ENCODE measurements around the gene CFAP299. TPM values are rescaled to one million over a fixed set of nuclear protein-coding genes. Genes with fewer than 3 reads are reported as not detected.

CFAP299 gene
- total and polyA plus RNA-seq, 2 donors (not counting 1 experiment from before 2014, with no cell fraction given): not detected

DNA sequence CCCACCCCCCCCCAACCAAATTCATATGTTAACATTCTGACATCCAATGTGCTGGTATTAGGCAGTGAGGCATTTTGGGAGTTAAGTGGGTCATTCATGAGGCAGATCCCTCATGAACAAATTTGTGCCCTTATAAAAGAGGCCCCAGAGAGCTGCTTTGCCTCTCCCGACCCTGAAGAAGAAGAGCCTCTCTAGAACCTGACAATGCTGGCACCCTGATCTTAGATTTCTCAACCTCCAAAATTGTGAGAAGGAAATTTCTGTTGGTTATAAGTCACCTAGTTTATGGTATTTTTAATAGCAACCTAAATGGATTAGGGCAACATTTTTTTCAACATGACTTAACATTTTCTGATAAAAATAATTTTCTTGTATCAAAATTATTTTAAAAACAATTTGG is 296.3 kb downstream of the CFAP299 start:
- no peaks in the 10 kb centered on the region for H3K79me2 ChIP-seq (ENCODE audit: control insufficient read depth, insufficient read depth, low read length)
- Mint-ChIP-seq H3K4me1 (no peaks in the 10 kb centered on the region), H3K27me3 (no peaks in the 10 kb centered on the region), H3K27ac (no peak overlapping the region), H3K4me3 (no peak overlapping the region), H3K9me3 (ENCODE audit: insufficient read depth) (no peaks in the 10 kb centered on the region)
- intact Hi-C loops (cut with micrococcal nuclease): no loop called here
- ChIA-PET CTCF (no interaction called here), POLR2A (no interaction called here)
- no peaks in the 10 kb centered on the region for H4K20me1 ChIP-seq (ENCODE audit: control insufficient read depth, insufficient read depth, low read length, poor library complexity, severe bottlenecking)
- DNase-seq (no peak), ATAC-seq (ENCODE audit: low read depth) (no peak)
- TF ChIP-seq EZH2 (IDR thresholded peaks at IDR 0.05; ENCODE audit: borderline replicate concordance, insufficient read depth, low read depth, low read length, poor library complexity, severe bottlenecking): no peak
- TF ChIP-seq, protein P1, sequence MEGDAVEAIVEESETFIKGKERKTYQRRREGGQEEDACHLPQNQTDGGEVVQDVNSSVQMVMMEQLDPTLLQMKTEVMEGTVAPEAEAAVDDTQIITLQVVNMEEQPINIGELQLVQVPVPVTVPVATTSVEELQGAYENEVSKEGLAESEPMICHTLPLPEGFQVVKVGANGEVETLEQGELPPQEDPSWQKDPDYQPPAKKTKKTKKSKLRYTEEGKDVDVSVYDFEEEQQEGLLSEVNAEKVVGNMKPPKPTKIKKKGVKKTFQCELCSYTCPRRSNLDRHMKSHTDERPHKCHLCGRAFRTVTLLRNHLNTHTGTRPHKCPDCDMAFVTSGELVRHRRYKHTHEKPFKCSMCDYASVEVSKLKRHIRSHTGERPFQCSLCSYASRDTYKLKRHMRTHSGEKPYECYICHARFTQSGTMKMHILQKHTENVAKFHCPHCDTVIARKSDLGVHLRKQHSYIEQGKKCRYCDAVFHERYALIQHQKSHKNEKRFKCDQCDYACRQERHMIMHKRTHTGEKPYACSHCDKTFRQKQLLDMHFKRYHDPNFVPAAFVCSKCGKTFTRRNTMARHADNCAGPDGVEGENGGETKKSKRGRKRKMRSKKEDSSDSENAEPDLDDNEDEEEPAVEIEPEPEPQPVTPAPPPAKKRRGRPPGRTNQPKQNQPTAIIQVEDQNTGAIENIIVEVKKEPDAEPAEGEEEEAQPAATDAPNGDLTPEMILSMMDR (IDR thresholded peaks at IDR 0.05): no peak
- no peak overlapping the region for H3K4me2 ChIP-seq (replicated peaks; ENCODE audit: low read depth, low read length, poor library complexity, severe bottlenecking)
- H3K36me3 ChIP-seq (replicated peaks in 1 of 2; ENCODE audit: control extremely low read depth in 1 of 2, control insufficient read depth in 1 of 2, extremely low read depth in 1 of 2, insufficient read depth in 2 of 2, low read length in 1 of 2): no peaks in the 10 kb centered on the region
- H3K27me3 ChIP-seq (replicated peaks in 1 of 4; ENCODE audit: control extremely low read depth in 1 of 4, control insufficient read depth in 3 of 4, insufficient read depth in 4 of 4, low read length in 3 of 4): no peaks in the 10 kb centered on the region
- no peak overlapping the region for H3K27ac ChIP-seq (ENCODE audit: low read length in 2 of 2)
- no peak overlapping the region for H3K4me3 ChIP-seq (ENCODE audit: control extremely low read depth in 1 of 5, extremely low read depth in 1 of 5, insufficient read depth in 1 of 5, low read depth in 2 of 5, low read length in 4 of 5)
- no CpG with 5 or more reads among the region's 1 CpG for WGBS (ENCODE audit: insufficient coverage)
- H2AFZ ChIP-seq (ENCODE audit: insufficient read depth, low read depth, low read length, poor library complexity, severe bottlenecking): no peak overlapping the region
- no peak overlapping the region for H3K9ac ChIP-seq (ENCODE audit: low read length)
- no peaks in the 10 kb centered on the region for H3K4me1 ChIP-seq (ENCODE audit: control insufficient read depth in 2 of 2, insufficient read depth in 2 of 2, low read length in 2 of 2)
- no peaks in the 10 kb centered on the region for H3K9me3 ChIP-seq (ENCODE audit: control extremely low read depth in 1 of 3, control insufficient read depth in 2 of 3, insufficient read depth in 1 of 3, low read length in 2 of 3)

DNA sequence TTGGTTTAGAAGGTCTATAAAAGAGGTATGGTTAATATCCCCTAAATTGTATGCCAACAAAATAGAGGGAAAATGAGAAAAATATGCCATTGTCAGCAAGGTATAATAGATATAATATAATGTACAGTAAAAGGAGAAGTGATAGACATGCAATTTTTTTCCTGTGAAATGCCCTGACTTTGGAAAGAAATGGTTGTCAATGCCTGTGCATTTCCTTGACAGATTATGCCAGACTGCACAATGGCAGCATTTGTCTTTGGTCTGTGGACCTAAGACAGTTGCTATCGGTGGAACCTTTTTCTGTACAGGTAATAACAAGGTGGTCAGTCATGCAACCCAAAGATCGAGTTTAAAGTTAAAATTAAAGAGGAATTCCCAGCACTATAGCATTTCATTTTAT is 301.7 kb downstream of the CFAP299 start:
- intact Hi-C loops (cut with micrococcal nuclease): no loop called here
- no peaks in the 10 kb centered on the region for H3K27me3 ChIP-seq (replicated peaks in 1 of 4; ENCODE audit: control extremely low read depth in 1 of 4, control insufficient read depth in 3 of 4, insufficient read depth in 4 of 4, low read length in 3 of 4)
- H3K9me3 ChIP-seq (ENCODE audit: control extremely low read depth in 1 of 3, control insufficient read depth in 2 of 3, insufficient read depth in 1 of 3, low read length in 2 of 3): no peaks in the 10 kb centered on the region
- no peak overlapping the region for H3K27ac ChIP-seq (ENCODE audit: low read length in 2 of 2)
- no peaks in the 10 kb centered on the region for H4K20me1 ChIP-seq (ENCODE audit: control insufficient read depth, insufficient read depth, low read length, poor library complexity, severe bottlenecking)
- ChIA-PET CTCF (no interaction called here), POLR2A (no interaction called here)
- H2AFZ ChIP-seq (ENCODE audit: insufficient read depth, low read depth, low read length, poor library complexity, severe bottlenecking): no peak overlapping the region
- TF ChIP-seq, protein P1 (IDR thresholded peaks at IDR 0.05): no peak
- TF ChIP-seq EZH2 (IDR thresholded peaks at IDR 0.05; ENCODE audit: borderline replicate concordance, insufficient read depth, low read depth, low read length, poor library complexity, severe bottlenecking): no peak
- H3K27ac Mint-ChIP-seq: no peak overlapping the region
- no peak overlapping the region for H3K4me3 ChIP-seq (ENCODE audit: control extremely low read depth in 1 of 5, extremely low read depth in 1 of 5, insufficient read depth in 1 of 5, low read depth in 2 of 5, low read length in 4 of 5)
- no peak overlapping the region for H3K9ac ChIP-seq (ENCODE audit: low read length)
- H3K4me1 ChIP-seq (ENCODE audit: control insufficient read depth in 2 of 2, insufficient read depth in 2 of 2, low read length in 2 of 2): no peaks in the 10 kb centered on the region
- no peaks in the 10 kb centered on the region for H3K9me3 Mint-ChIP-seq (ENCODE audit: insufficient read depth)
- no peaks in the 10 kb centered on the region for H3K27me3 Mint-ChIP-seq
- H3K4me3 Mint-ChIP-seq: no peak overlapping the region
- H3K79me2 ChIP-seq (ENCODE audit: control insufficient read depth, insufficient read depth, low read length): no peaks in the 10 kb centered on the region
- ATAC-seq (ENCODE audit: low read depth) (no peak), DNase-seq (no peak)
- no peaks in the 10 kb centered on the region for H3K36me3 ChIP-seq (replicated peaks in 1 of 2; ENCODE audit: control extremely low read depth in 1 of 2, control insufficient read depth in 1 of 2, extremely low read depth in 1 of 2, insufficient read depth in 2 of 2, low read length in 1 of 2)
- no peak overlapping the region for H3K4me2 ChIP-seq (replicated peaks; ENCODE audit: low read depth, low read length, poor library complexity, severe bottlenecking)
- no peaks in the 10 kb centered on the region for H3K4me1 Mint-ChIP-seq
- 100% methylated on average over 1 of the region's 2 CpGs for WGBS (ENCODE audit: insufficient coverage)
